Immature natural killer cell (primary cell): ENCODE results near the gene AZU1. TPM values are rescaled to one million over a fixed set of nuclear protein-coding genes. Genes with fewer than 3 reads are reported as not detected.
"Not testable (repeated sequence)": the region's sequence is repeated elsewhere in the genome, so short reads cannot be mapped to it uniquely, and the experiment has no call there.

Experiments
- DNase-seq, 3 donors: peaks; one replicate each; pipeline ENCODE4 v3.0.0; 2022; ENCODE audit warnings: mixed read lengths in 1 of 3
- H3K27ac Mint-ChIP-seq, 6 donors: one replicate each; pipeline ENCODE4 v1.8.0; 2020; ENCODE audit warnings: mixed read lengths in 6 of 6, mild to moderate bottlenecking in 5 of 6, inconsistent platforms in 4 of 6, moderate library complexity in 3 of 6
- H3K27me3 Mint-ChIP-seq, 3 donors: one replicate each; pipeline ENCODE4 v1.8.0; 2020 to 2021; ENCODE audit warnings: low read depth in 3 of 3, mild to moderate bottlenecking in 3 of 3, mixed read lengths in 3 of 3, moderate library complexity in 3 of 3, inconsistent platforms in 1 of 3
- H3K36me3 Mint-ChIP-seq, 3 donors: one replicate each; pipeline ENCODE4 v1.8.0; 2020; ENCODE audit warnings: mixed read lengths in 3 of 3, inconsistent platforms in 2 of 3, mild to moderate bottlenecking in 2 of 3
- H3K4me1 Mint-ChIP-seq, 2 donors: one replicate each; pipeline ENCODE4 v1.8.0; 2020; ENCODE audit warnings: inconsistent platforms in 2 of 2, mild to moderate bottlenecking in 2 of 2, mixed read lengths in 2 of 2, moderate library complexity in 1 of 2
- H3K4me3 Mint-ChIP-seq, 5 donors: one replicate each; pipeline ENCODE4 v1.8.0; 2020; ENCODE audit warnings: mild to moderate bottlenecking in 5 of 5, mixed read lengths in 5 of 5, inconsistent platforms in 3 of 5, moderate library complexity in 3 of 5
- H3K9me3 Mint-ChIP-seq, 6 donors: one replicate each; pipeline ENCODE4 v1.8.0; 2020; ENCODE audit warnings: mild to moderate bottlenecking in 6 of 6, mixed read lengths in 6 of 6, inconsistent platforms in 4 of 6, moderate library complexity in 3 of 6
- polyA plus RNA-seq, 3 donors: library from polyadenylated mRNA; unstranded; fragments of 300-500 nt; fragmentation: Illumina TruSeq; gene quantifications; one replicate each; pipeline ENCODE4 v1.2.3, GENCODE V29; 2021

Gene AZU1
- polyA plus RNA-seq, 3 donors from 2014 or later = not detected

GRCh38 chr19:877992-878660 is 50.5 kb downstream of the AZU1 start:
- not testable (repeated sequence) for H3K4me1 Mint-ChIP-seq, DNase-seq, H3K4me3 Mint-ChIP-seq, H3K9me3 Mint-ChIP-seq, H3K36me3 Mint-ChIP-seq, H3K27ac Mint-ChIP-seq, H3K27me3 Mint-ChIP-seq

- not testable (repeated sequence) for DNase-seq, H3K9me3 Mint-ChIP-seq, H3K27me3 Mint-ChIP-seq, H3K4me3 Mint-ChIP-seq, H3K4me1 Mint-ChIP-seq, H3K36me3 Mint-ChIP-seq
- H3K27ac Mint-ChIP-seq = peak overlapping the region in 1 of 6 donors; percentile 69
Measured at GRCh38 chr19:878751-879561, 51.3 kb downstream of the AZU1 start.

- peaks cover 0 to 9% (median 0%) of the 10 kb centered on the region in 3 donors for H3K36me3 Mint-ChIP-seq
- peaks cover 0 to 3% (median 0%) of the 10 kb centered on the region in 3 donors for H3K27me3 Mint-ChIP-seq
- no peaks in the 10 kb centered on the region for H3K4me1 Mint-ChIP-seq
- H3K9me3 Mint-ChIP-seq = no peaks in the 10 kb centered on the region
- no peak overlapping the region for H3K27ac Mint-ChIP-seq
- no peak for DNase-seq
- H3K4me3 Mint-ChIP-seq = no peak overlapping the region
Measured at GRCh38 chr19:879711-880438, 52.2 kb downstream of the AZU1 start.

Other genes with a start within 250 kb of the AZU1 start
- gene HCN2, start 238.0 kb upstream of the AZU1 start, polyA plus RNA-seq = not detected
- gene POLRMT, start 194.3 kb upstream of the AZU1 start, polyA plus RNA-seq = 10 to 100 TPM; 26.6 to 38.1 (median 37.5) TPM
- gene FGF22, start 188.0 kb upstream of the AZU1 start, polyA plus RNA-seq = under 1 TPM in 1 of 3 donors, not detected in 2; 0.54 TPM
- 100 to 1,000 TPM in 1 of 3 donors, 10 to 100 TPM in 2; 78.7 to 119 (median 94.4) TPM for gene RNF126, start 164.6 kb upstream of the AZU1 start, polyA plus RNA-seq
- gene FSTL3, start 151.4 kb upstream of the AZU1 start, polyA plus RNA-seq = 1 to 10 TPM in 2 of 3 donors, not detected in 1; 1.4 to 2.6 TPM
- gene PRSS57, start 132.4 kb upstream of the AZU1 start, polyA plus RNA-seq = 10 to 100 TPM in 1 of 3 donors, 1 to 10 TPM in 2; 5.8 to 41.4 (median 6.3) TPM
- not detected for gene PALM, start 118.9 kb upstream of the AZU1 start, polyA plus RNA-seq
- not detected for gene MISP, start 76.7 kb upstream of the AZU1 start, polyA plus RNA-seq
- 100 to 1,000 TPM in 1 of 3 donors, 10 to 100 TPM in 2; 70.0 to 185 (median 87.8) TPM for gene PTBP1, start 30.4 kb upstream of the AZU1 start, polyA plus RNA-seq
- not detected for gene PLPPR3, start 5.9 kb upstream of the AZU1 start, polyA plus RNA-seq
- not detected for gene PRTN3, start 13.2 kb downstream of the AZU1 start, polyA plus RNA-seq
- not detected for gene ELANE, start 24.5 kb downstream of the AZU1 start, polyA plus RNA-seq
- gene CFD, start 31.8 kb downstream of the AZU1 start, polyA plus RNA-seq = 1 to 10 TPM; 1.5 to 4.1 (median 3.6) TPM
- gene MED16, start 65.3 kb downstream of the AZU1 start, polyA plus RNA-seq = 100 to 1,000 TPM in 1 of 3 donors, 10 to 100 TPM in 2; 44.2 to 112 (median 48.0) TPM
- not detected for gene RNU6-9, start 65.6 kb downstream of the AZU1 start, polyA plus RNA-seq
- gene R3HDM4, start 85.4 kb downstream of the AZU1 start, polyA plus RNA-seq = 100 to 1,000 TPM in 1 of 3 donors, 10 to 100 TPM in 2; 83.5 to 146 (median 85.8) TPM
- gene KISS1R, start 89.5 kb downstream of the AZU1 start, polyA plus RNA-seq = not detected
- gene ARID3A, start 98.2 kb downstream of the AZU1 start, polyA plus RNA-seq = 1 to 10 TPM; 1.0 to 1.7 (median 1.4) TPM
- 100 to 1,000 TPM in 1 of 3 donors, 10 to 100 TPM in 2; 60.5 to 116 (median 70.9) TPM for gene WDR18, start 156.5 kb downstream of the AZU1 start, polyA plus RNA-seq
- gene GRIN3B, start 172.6 kb downstream of the AZU1 start, polyA plus RNA-seq = not detected
- 100 to 1,000 TPM in 1 of 3 donors, 10 to 100 TPM in 2; 45.6 to 102 (median 61.1) TPM for gene TMEM259, start 193.3 kb downstream of the AZU1 start, polyA plus RNA-seq
- gene RNU6-2, start 193.7 kb downstream of the AZU1 start, polyA plus RNA-seq = not detected
- gene CNN2, start 198.8 kb downstream of the AZU1 start, polyA plus RNA-seq = 100 to 1,000 TPM; 227 to 382 (median 255) TPM
- 10 to 100 TPM in 1 of 3 donors, 1 to 10 TPM in 2; 4.5 to 13.3 (median 5.2) TPM for gene ABCA7, start 212.3 kb downstream of the AZU1 start, polyA plus RNA-seq
- 100 to 1,000 TPM; 164 to 417 (median 169) TPM for gene ARHGAP45, start 239.3 kb downstream of the AZU1 start, polyA plus RNA-seq